AG10803 (cell line): ENCODE measurements around the gene UMPS.
A peak's percentile ranks its signal among the peaks of the same experiment; 100 is the strongest.

Experiments
- DNase-seq: peaks from one replicate; pipeline ENCODE4 v3.0.0; 2010; ENCODE audit warnings: low read depth
- H3K4me3 ChIP-seq: 2 replicates; pipeline ENCODE4 v1.5.1; 2011; ENCODE audit warnings: mild to moderate bottlenecking, low read length, control low read depth
- TF ChIP-seq, protein P1 (sequence below): conservative IDR thresholded peaks from 2 replicates; pipeline ENCODE4 v1.5.1; 2011; ENCODE audit warnings: mild to moderate bottlenecking, low read length, control low read depth, inconsistent platforms

UMPS gene

DNA sequence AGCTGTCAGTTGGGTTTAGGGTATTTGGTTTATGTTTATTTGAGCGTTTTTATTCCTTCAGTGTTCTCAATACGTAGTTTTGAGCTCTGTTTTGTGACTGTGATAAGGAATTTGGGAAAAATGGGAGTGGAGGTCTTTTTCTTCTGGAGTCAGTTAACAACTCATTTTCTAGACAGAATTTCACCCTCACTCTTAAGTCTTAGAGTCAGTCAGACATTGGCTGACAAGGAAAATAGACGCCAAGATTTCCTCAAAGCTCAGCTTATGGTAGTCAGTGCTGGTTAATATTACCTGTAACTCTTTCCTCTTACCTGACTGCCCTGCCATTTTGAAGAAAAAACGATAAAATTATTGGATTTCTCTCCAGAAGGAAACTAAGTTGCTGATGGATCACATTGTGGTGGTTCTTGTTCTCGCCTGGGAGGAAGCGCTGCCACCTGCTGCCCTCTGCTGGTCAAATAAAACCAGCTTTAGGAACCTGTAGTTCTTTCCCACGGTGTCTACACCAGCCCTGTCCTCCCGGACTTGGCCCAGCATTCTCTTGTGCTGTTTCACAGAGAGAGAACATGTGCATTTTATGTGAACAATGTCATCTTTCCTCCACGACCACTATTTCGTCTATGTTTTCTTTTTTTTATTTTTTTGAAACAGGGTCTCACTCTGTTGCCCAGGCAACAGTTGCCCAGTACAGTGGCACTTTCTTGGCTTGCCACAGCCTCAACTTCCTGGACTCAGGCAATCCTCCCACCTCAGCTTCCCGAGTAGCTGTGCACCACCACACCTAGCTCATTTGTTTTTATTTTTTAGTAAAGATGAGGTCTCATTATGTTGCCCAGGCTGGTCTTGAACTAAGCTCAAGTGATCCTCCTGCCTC lies 41.4 kb upstream of the UMPS start:
- peak; percentile 73 for DNase-seq
- TF ChIP-seq, protein P1, sequence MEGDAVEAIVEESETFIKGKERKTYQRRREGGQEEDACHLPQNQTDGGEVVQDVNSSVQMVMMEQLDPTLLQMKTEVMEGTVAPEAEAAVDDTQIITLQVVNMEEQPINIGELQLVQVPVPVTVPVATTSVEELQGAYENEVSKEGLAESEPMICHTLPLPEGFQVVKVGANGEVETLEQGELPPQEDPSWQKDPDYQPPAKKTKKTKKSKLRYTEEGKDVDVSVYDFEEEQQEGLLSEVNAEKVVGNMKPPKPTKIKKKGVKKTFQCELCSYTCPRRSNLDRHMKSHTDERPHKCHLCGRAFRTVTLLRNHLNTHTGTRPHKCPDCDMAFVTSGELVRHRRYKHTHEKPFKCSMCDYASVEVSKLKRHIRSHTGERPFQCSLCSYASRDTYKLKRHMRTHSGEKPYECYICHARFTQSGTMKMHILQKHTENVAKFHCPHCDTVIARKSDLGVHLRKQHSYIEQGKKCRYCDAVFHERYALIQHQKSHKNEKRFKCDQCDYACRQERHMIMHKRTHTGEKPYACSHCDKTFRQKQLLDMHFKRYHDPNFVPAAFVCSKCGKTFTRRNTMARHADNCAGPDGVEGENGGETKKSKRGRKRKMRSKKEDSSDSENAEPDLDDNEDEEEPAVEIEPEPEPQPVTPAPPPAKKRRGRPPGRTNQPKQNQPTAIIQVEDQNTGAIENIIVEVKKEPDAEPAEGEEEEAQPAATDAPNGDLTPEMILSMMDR: peak; percentile 86
- H3K4me3 ChIP-seq: no peak overlapping the region

DNA sequence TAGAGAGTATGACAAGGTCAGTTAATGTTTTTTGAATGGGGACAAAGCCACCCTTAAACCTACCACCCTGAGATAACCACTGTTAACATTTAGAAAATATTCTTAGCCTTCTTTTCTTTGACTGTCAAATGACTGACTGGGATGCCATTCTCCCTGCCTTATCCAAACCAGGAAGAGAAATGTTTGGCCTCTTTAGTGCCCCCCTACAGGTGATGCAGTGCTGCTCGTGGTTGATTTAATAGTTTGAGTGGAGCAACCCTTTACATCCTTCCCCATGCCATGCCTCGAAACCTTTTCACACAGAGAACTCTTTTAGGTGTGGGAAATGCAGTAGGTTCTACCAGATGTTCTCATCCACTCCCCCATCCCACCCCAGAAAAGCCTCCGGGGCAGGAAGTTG lies 38.7 kb upstream of the UMPS start:
- H3K4me3 ChIP-seq: no peak overlapping the region
- TF ChIP-seq, protein P1: no peak

GRCh38 chr3:124694486-124694885 lies 35.8 kb upstream of the UMPS start:
- DNase-seq: no peak
- H3K4me3 ChIP-seq: no peak overlapping the region
- TF ChIP-seq, protein P1: no peak

More for the DNA sequence above, 38.7 kb upstream of the UMPS start:
- no peak for DNase-seq

DNA sequence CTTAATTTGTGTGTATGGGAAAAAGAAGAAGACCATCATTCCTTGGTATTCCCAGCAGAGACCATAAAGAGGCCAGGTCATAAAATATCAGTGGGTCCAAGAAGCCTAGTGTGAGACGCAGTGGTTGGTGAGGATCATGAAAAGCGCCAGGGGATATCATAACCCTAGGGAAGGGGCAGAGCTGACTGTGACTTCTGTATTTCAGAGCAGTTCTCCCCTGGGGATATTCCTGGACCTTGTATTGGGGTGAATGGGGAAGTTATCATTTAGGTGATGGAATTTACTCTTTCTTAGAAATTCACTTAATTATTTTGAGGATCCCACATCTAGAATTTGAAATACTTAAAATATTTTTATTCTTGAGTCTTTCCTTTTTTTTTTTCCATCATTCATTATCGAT lies 34.9 kb upstream of the UMPS start:
- TF ChIP-seq, protein P1: no peak
- DNase-seq: no peak

DNA sequence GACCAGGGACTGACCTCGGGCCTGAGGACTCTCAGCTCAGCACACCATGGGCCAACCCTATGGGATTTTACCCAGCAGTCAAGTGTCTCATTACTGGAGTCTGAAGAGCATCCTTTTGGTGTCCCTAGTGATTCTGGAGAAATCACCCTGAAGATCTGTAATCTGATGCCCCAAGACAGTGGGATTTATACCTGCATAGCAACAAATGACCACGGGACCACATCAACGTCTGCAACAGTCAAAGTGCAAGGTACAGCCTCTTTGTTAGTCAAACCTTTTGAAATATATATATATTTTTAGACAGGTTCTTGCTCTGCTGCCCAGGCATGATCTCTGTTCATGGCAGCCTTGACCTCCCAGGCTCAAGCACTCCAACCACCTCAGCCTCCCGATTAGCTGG lies 34.2 kb upstream of the UMPS start:
- DNase-seq: no peak
- TF ChIP-seq, protein P1: no peak
- H3K4me3 ChIP-seq: no peak overlapping the region

More for the DNA sequence above, 34.9 kb upstream of the UMPS start:
- H3K4me3 ChIP-seq: no peak overlapping the region

- TF ChIP-seq, protein P1: no peak
- no peak for DNase-seq
- H3K4me3 ChIP-seq: no peak overlapping the region
Measured at GRCh38 chr3:124697302-124697701, 33.0 kb upstream of the UMPS start.
